ENCODE results near the gene YPEL5. TPM values are rescaled to one million over a fixed set of nuclear protein-coding genes. Genes with fewer than 3 reads are reported as not detected.

The YPEL5 gene
- total RNA-seq, 4 donors from 2014 or later, result 42.8 to 88.1 (median 80.5) TPM

DNA sequence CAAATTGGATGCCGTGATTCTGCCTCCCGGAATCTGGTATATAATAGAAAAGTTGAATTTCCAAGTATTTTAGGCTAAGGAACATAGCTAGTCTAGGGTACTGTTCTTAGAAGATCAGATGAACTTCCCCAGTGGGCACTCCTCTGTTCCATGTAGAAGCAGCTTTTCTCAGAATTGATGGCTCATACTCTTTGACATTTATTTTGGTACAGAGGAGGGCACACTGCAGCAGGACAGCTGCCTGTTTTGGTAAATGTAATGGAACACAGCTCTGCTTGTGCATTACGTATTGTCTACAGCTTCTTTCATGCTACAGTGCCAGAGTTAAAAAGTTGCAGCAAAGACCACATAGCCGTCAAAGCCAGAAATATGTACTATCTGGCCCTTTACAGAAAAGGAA, 10.8 kb downstream of the YPEL5 start:
- DNase-seq, result no peak
- H3K4me3 ChIP-seq, result no peak overlapping the region
- peaks cover 9 to 40% (median 18%) of the 10 kb centered on the region in 4 donors for H3K4me1 ChIP-seq
- TF ChIP-seq POLR2AphosphoS5 (IDR thresholded peaks at IDR 0.05), result no peak
- TF ChIP-seq POLR2A (IDR thresholded peaks at IDR 0.05), result no peak
- TF ChIP-seq, protein P1, sequence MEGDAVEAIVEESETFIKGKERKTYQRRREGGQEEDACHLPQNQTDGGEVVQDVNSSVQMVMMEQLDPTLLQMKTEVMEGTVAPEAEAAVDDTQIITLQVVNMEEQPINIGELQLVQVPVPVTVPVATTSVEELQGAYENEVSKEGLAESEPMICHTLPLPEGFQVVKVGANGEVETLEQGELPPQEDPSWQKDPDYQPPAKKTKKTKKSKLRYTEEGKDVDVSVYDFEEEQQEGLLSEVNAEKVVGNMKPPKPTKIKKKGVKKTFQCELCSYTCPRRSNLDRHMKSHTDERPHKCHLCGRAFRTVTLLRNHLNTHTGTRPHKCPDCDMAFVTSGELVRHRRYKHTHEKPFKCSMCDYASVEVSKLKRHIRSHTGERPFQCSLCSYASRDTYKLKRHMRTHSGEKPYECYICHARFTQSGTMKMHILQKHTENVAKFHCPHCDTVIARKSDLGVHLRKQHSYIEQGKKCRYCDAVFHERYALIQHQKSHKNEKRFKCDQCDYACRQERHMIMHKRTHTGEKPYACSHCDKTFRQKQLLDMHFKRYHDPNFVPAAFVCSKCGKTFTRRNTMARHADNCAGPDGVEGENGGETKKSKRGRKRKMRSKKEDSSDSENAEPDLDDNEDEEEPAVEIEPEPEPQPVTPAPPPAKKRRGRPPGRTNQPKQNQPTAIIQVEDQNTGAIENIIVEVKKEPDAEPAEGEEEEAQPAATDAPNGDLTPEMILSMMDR (IDR thresholded peaks at IDR 0.05), result no peak
- TF ChIP-seq EP300 (IDR thresholded peaks at IDR 0.05; ENCODE audit: low read depth), result no peak
- H3K36me3 ChIP-seq, result peaks cover 0 to 36% (median 16%) of the 10 kb centered on the region in 4 donors
- intact Hi-C loops (cut with DNase I; ENCODE audit: low total_unique reads) (no loop called here), in situ Hi-C loops (cut with MboI; ENCODE audit: low pct_ligation_motif_present in 1 of 4, low pct_unique_long_range_greater_than_20kb in 1 of 4, low sequenced_read_pairs in 3 of 4) (loop anchor here in 2 of 4 donors (25.0 kb wide), 1 partner anchor 1005 kb away; no protein-coding TSS in a partner anchor)
- 61 to 87% methylated on average over 2 to 4 of the region's 4 CpGs for WGBS, 2 donors (ENCODE audit: low coverage in 1 of 2)
- H3K9me3 ChIP-seq, result no peaks in the 10 kb centered on the region
- H3K27ac ChIP-seq, result no peak overlapping the region
- no peaks in the 10 kb centered on the region for H3K27me3 ChIP-seq

DNA sequence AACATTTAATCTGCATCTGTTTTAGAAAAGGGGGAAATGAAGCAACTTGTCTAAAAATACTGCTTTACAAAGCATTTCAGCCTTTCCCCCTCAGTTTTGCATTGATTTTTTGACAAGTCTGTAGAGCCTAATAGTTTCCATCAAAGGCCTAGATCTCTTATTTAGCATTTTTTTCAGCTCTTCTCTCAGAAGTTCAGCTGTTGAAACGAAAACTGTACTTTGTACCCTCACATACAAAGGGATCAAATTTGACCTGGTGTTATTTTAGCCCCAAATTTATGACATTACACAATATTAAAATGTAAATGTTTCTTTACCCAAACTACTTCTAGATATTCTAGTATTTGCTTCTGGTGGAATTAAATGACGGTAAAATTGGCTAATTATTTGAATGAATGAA, 13.0 kb downstream of the YPEL5 start:
- no peaks in the 10 kb centered on the region for H3K9me3 ChIP-seq
- H3K27ac ChIP-seq, result no peak overlapping the region
- no peak for DNase-seq
- in situ Hi-C loops (cut with MboI; ENCODE audit: low pct_ligation_motif_present in 1 of 4, low pct_unique_long_range_greater_than_20kb in 1 of 4, low sequenced_read_pairs in 3 of 4), result loop anchor here in 3 of 4 donors (10.0 to 25.0 kb wide), 2 partner anchors 545 to 1003 kb away; no protein-coding TSS in a partner anchor
- intact Hi-C loops (cut with DNase I; ENCODE audit: low total_unique reads), result no loop called here
- 62 to 73% methylated on average over 2 of the region's 2 CpGs for WGBS, 2 donors (ENCODE audit: low coverage in 1 of 2)
- H3K4me1 ChIP-seq, result peaks cover 4 to 27% (median 16%) of the 10 kb centered on the region in 4 donors
- no peaks in the 10 kb centered on the region for H3K27me3 ChIP-seq
- no peak for TF ChIP-seq EP300 (IDR thresholded peaks at IDR 0.05; ENCODE audit: low read depth)
- no peak for TF ChIP-seq POLR2AphosphoS5 (IDR thresholded peaks at IDR 0.05)
- no peak for TF ChIP-seq POLR2A (IDR thresholded peaks at IDR 0.05)
- TF ChIP-seq, protein P1 (IDR thresholded peaks at IDR 0.05), result no peak
- H3K36me3 ChIP-seq, result peaks cover 0 to 36% (median 16%) of the 10 kb centered on the region in 4 donors
- no peak overlapping the region for H3K4me3 ChIP-seq

DNA sequence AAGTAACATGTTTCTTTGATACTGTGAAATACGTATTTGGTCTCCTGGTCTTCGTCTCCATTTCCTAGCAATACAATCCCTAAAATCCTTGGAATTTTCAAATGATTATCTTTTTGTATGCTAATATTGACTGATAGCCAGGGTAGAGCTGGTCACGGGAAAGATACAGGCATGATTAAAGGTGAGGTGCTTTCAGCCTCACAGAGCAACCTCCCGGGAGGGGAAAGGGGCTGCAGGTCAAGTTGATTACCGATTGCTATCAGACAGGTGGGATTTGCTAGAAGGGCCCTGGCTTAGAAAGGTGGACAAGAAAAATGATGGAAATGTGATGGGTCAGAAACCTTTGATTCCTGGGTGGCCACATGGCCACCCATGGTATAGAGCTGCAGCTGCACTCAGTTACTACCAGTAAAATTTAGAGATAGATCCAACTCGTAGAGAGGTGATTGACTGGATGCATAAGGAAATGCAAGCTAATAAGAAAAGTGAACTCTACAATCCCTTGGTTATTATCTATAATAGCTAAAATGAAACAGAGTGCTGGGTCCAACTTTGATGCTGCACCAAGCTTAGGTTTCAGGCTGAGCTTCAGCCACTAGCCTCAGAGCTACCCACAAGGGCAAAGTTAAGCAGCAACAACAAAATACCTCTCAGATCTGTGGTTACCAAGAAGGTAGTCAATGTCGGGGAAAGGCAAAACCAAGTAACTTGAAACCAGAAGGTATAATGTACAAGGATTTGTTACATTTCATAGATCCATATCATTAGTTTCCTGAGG, 15.3 kb downstream of the YPEL5 start:
- intact Hi-C loops (cut with DNase I; ENCODE audit: low total_unique reads) (no loop called here), in situ Hi-C loops (cut with MboI; ENCODE audit: low pct_ligation_motif_present in 1 of 4, low pct_unique_long_range_greater_than_20kb in 1 of 4, low sequenced_read_pairs in 3 of 4) (loop anchor here in 3 of 4 donors (10.0 to 25.0 kb wide), 2 partner anchors 543 to 1000 kb away; no protein-coding TSS in a partner anchor)
- TF ChIP-seq, protein P1 (IDR thresholded peaks at IDR 0.05), result no peak
- TF ChIP-seq POLR2A (IDR thresholded peaks at IDR 0.05) (no peak), POLR2AphosphoS5 (IDR thresholded peaks at IDR 0.05) (no peak), EP300 (IDR thresholded peaks at IDR 0.05; ENCODE audit: low read depth) (no peak)
- peaks cover 0 to 15% (median 2%) of the 10 kb centered on the region in 4 donors for H3K4me1 ChIP-seq
- H3K27ac ChIP-seq, result no peak overlapping the region
- no peaks in the 10 kb centered on the region for H3K27me3 ChIP-seq
- no peaks in the 10 kb centered on the region for H3K9me3 ChIP-seq
- no peak overlapping the region for H3K4me3 ChIP-seq
- peaks cover 0 to 36% (median 14%) of the 10 kb centered on the region in 4 donors for H3K36me3 ChIP-seq
- 82 to 83% methylated on average over 7 of the region's 7 CpGs for WGBS, 2 donors (ENCODE audit: low coverage in 1 of 2)
- DNase-seq, result no peak

DNA sequence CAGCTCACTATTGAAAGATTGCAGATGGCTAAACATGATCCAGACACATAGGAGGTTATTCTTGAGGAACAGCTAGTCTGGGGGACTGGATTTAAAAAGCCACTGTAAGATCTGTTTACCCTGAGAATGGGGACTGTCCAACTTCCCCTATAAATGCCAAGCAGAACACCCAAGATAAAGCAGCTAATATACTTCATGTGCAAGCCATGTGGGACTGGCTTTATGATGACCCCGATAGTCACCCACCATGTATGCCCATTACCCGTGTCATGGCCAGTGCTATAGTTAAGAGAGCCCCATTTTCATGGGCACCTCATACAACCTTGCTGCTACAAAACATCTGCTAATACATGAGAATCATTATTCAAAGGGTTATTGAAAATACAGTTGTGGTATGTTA, 16.0 kb downstream of the YPEL5 start:
- in situ Hi-C loops (cut with MboI; ENCODE audit: low pct_ligation_motif_present in 1 of 4, low pct_unique_long_range_greater_than_20kb in 1 of 4, low sequenced_read_pairs in 3 of 4), result loop anchor here in 3 of 4 donors (10.0 to 25.0 kb wide), 2 partner anchors 542 to 999 kb away; no protein-coding TSS in a partner anchor

More for the DNA sequence above, 16.0 kb downstream of the YPEL5 start:
- WGBS, 2 donors (ENCODE audit: low coverage in 1 of 2), result 89% methylated on average over 2 of the region's 2 CpGs; no CpG with 5 or more reads in 1 of the 2 donors
- no peak for TF ChIP-seq POLR2A (IDR thresholded peaks at IDR 0.05)
- TF ChIP-seq EP300 (IDR thresholded peaks at IDR 0.05; ENCODE audit: low read depth), result no peak
- TF ChIP-seq, protein P1 (IDR thresholded peaks at IDR 0.05), result no peak
- no peak for TF ChIP-seq POLR2AphosphoS5 (IDR thresholded peaks at IDR 0.05)
- no peak overlapping the region for H3K4me3 ChIP-seq
- H3K4me1 ChIP-seq, result peaks cover 0 to 15% (median 2%) of the 10 kb centered on the region in 4 donors
- intact Hi-C loops (cut with DNase I; ENCODE audit: low total_unique reads), result no loop called here
- no peak overlapping the region for H3K27ac ChIP-seq
- no peaks in the 10 kb centered on the region for H3K9me3 ChIP-seq
- peaks cover 0 to 29% (median 10%) of the 10 kb centered on the region in 4 donors for H3K36me3 ChIP-seq
- DNase-seq, result no peak
- H3K27me3 ChIP-seq, result no peaks in the 10 kb centered on the region

All from transverse colon (tissue), 4 donors.